Measurements from ENCODE around the gene MED13L. TPM values are rescaled to one million over a fixed set of nuclear protein-coding genes. Genes with fewer than 3 reads are reported as not detected.

The MED13L gene
- total RNA-seq, 4 donors from 2014 or later: 168 to 349 (median 246) TPM

GRCh38 chr12:116089080-116089479, 188.4 kb downstream of the MED13L start:
- H3K27ac ChIP-seq: no peak overlapping the region
- no peak for DNase-seq
- H3K9me3 ChIP-seq: no peaks in the 10 kb centered on the region
- H3K36me3 ChIP-seq: no peaks in the 10 kb centered on the region
- no peak overlapping the region for H3K4me3 ChIP-seq (replicated peaks in 1 of 3)
- H3K27me3 ChIP-seq: no peaks in the 10 kb centered on the region
- peaks cover 8 to 21% of the 10 kb centered on the region in 2 donors for H3K4me1 ChIP-seq
- TF ChIP-seq CTCF (IDR thresholded peaks at IDR 0.05): no peak
- 98% methylated on average over 3 of the region's 3 CpGs for WGBS, 2 donors
- intact Hi-C loops (cut with DNase I): no loop called here

DNA sequence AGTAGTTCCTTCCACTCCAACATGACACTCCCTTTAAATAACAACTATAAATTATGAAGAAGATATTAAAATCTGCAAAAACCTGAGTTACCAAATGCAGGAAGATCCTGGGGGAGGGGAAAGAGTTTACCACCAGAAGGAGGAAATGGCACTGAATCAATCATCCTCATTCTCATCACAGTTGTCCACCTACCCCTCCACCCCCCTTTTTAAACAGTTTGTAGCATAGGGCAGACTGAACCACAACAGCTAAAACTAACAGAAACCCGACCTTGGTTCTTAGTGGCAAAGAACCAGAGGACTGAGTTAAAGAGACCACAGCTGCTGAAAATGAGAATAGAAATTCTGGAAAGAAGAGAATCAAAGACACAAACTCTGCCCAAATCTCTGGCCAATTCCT, 189.5 kb downstream of the MED13L start:
- Histone ChIP-seq H3K27ac (no peak overlapping the region), H3K4me1 (peaks cover 8 to 21% of the 10 kb centered on the region in 2 donors), H3K4me3 (replicated peaks in 1 of 3) (no peak overlapping the region), H3K27me3 (no peaks in the 10 kb centered on the region), H3K36me3 (no peaks in the 10 kb centered on the region), H3K9me3 (no peaks in the 10 kb centered on the region)
- intact Hi-C loops (cut with DNase I): no loop called here
- DNase-seq: no peak
- WGBS, 2 donors: 14 to 36% methylated on average over 1 of the region's 1 CpG
- TF ChIP-seq POLR2A (IDR thresholded peaks at IDR 0.05) (no peak), CTCF (IDR thresholded peaks at IDR 0.05) (no peak)

DNA sequence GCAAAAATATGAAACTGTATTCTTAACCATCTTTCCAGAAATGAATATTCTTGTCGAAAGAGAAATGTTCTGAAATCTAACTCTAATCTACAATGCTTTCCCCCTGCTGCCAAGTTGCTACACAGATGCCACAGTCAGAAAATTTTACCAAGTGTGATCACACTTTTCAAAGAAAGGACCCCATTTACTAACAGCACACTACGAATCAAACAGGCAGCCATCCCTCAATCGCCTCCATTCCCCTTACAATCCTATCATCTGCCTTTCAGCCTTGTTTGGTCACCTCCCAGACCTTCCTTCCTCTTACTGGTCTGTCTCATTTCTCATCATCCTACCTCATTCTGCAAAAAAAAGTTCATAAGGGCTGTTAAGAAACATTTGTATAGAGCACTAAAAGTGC, 190.1 kb downstream of the MED13L start:
- no peak overlapping the region for H3K27ac ChIP-seq
- 72 to 84% methylated on average over 3 of the region's 3 CpGs for WGBS, 2 donors
- H3K36me3 ChIP-seq: no peaks in the 10 kb centered on the region
- intact Hi-C loops (cut with DNase I): no loop called here
- no peak for DNase-seq
- peaks cover 8 to 21% of the 10 kb centered on the region in 2 donors for H3K4me1 ChIP-seq
- H3K27me3 ChIP-seq: no peaks in the 10 kb centered on the region
- H3K9me3 ChIP-seq: no peaks in the 10 kb centered on the region
- H3K4me3 ChIP-seq (replicated peaks in 1 of 3): no peak overlapping the region
- TF ChIP-seq CTCF (IDR thresholded peaks at IDR 0.05) (no peak), POLR2A (IDR thresholded peaks at IDR 0.05) (no peak)

GRCh38 chr12:116080415-116080814, 197.1 kb downstream of the MED13L start:
- H3K27ac ChIP-seq: no peak overlapping the region
- no peak overlapping the region for H3K4me3 ChIP-seq (replicated peaks in 1 of 3)
- H3K27me3 ChIP-seq: no peaks in the 10 kb centered on the region
- WGBS, 2 donors: 91 to 93% methylated on average over 3 of the region's 3 CpGs
- no peaks in the 10 kb centered on the region for H3K36me3 ChIP-seq
- no peak for DNase-seq
- TF ChIP-seq POLR2A (IDR thresholded peaks at IDR 0.05): no peak
- H3K4me1 ChIP-seq: no peaks in the 10 kb centered on the region
- intact Hi-C loops (cut with DNase I): no loop called here
- H3K9me3 ChIP-seq: no peaks in the 10 kb centered on the region

- H3K4me1 ChIP-seq: no peaks in the 10 kb centered on the region
- intact Hi-C loops (cut with DNase I): loop anchor here (10.0 kb wide), 1 partner anchor 56 kb away; no protein-coding TSS in a partner anchor
- H3K4me3 ChIP-seq (replicated peaks in 1 of 3): no peak overlapping the region
- H3K27ac ChIP-seq: no peak overlapping the region
- no peaks in the 10 kb centered on the region for H3K36me3 ChIP-seq
- no peaks in the 10 kb centered on the region for H3K27me3 ChIP-seq
- no peaks in the 10 kb centered on the region for H3K9me3 ChIP-seq
- TF ChIP-seq POLR2A (IDR thresholded peaks at IDR 0.05) (no peak), CTCF (IDR thresholded peaks at IDR 0.05) (no peak)
- no peak for DNase-seq
- WGBS, 2 donors: 95 to 100% methylated on average over 1 of the region's 1 CpG
Measured at GRCh38 chr12:116078396-116078795, 199.1 kb downstream of the MED13L start.

DNA sequence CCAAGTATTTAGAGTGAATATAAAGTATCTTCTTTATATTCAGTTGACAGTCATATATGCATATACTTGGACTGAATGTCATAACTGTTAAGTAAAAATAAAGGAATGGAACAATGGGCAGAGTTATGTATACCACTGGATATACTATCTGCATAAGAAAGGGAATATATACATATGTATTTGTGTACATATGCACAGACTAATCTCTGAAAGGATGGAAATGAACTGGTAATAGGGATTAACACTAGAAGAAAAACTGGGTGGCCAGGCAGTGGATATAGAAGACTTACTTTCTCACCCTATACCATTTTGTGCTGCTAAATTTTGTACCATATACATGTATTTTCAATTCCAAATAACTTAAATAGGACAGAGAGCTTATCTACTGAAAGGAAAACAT, 200.1 kb downstream of the MED13L start:
- Histone ChIP-seq H3K27ac (no peak overlapping the region), H3K4me3 (replicated peaks in 1 of 3) (no peak overlapping the region), H3K4me1 (peaks cover 0 to 4% of the 10 kb centered on the region in 2 donors), H3K36me3 (no peaks in the 10 kb centered on the region), H3K9me3 (no peaks in the 10 kb centered on the region), H3K27me3 (no peaks in the 10 kb centered on the region)
- intact Hi-C loops (cut with DNase I): loop anchor here (10.0 kb wide), 1 partner anchor 57 kb away; no protein-coding TSS in a partner anchor
- DNase-seq: no peak
- TF ChIP-seq POLR2A (IDR thresholded peaks at IDR 0.05) (no peak), CTCF (IDR thresholded peaks at IDR 0.05) (no peak)

Data from thyroid gland (tissue), 4 donors.